Measurements from ENCODE around the gene VAV3.

Gene VAV3

DNA sequence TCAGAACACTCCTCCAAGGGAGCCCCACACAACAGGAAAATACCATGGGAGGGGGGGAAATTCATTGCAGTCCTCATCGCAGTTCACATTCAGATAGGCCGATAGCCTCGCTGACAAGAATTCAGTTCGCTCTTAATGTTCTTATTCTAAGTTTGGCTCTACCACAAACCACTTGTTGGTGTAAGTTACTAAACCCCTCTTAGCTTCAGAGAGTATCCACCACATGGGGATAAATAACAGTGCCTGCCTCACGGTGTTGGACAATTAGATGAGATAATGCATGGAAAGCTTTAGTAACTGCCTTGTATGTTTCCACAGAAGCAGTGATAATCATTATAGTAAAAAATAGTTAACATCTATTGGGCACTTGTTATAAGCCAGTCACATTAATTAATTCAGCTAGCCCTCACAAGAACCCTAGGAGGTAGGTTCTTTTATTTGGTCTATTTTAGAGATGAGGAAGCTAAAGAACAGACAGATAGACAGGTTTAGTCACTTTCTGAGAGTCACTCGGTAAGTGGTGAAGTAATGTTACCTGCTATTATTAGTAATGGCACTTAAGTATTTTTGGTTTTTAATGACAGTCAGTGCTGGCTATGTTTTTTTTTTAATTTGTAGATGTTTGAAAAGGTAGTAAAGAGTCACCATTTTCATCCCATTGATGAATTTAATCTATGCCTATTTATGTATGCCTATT is 10.1 kb downstream of the VAV3 start:
- H3K27me3 ChIP-seq (ENCODE audit: insufficient read depth, poor library complexity, severe bottlenecking), result no peaks in the 10 kb centered on the region
- no peak overlapping the region for H3K27ac ChIP-seq (replicated peaks)
- TF ChIP-seq, protein P1, sequence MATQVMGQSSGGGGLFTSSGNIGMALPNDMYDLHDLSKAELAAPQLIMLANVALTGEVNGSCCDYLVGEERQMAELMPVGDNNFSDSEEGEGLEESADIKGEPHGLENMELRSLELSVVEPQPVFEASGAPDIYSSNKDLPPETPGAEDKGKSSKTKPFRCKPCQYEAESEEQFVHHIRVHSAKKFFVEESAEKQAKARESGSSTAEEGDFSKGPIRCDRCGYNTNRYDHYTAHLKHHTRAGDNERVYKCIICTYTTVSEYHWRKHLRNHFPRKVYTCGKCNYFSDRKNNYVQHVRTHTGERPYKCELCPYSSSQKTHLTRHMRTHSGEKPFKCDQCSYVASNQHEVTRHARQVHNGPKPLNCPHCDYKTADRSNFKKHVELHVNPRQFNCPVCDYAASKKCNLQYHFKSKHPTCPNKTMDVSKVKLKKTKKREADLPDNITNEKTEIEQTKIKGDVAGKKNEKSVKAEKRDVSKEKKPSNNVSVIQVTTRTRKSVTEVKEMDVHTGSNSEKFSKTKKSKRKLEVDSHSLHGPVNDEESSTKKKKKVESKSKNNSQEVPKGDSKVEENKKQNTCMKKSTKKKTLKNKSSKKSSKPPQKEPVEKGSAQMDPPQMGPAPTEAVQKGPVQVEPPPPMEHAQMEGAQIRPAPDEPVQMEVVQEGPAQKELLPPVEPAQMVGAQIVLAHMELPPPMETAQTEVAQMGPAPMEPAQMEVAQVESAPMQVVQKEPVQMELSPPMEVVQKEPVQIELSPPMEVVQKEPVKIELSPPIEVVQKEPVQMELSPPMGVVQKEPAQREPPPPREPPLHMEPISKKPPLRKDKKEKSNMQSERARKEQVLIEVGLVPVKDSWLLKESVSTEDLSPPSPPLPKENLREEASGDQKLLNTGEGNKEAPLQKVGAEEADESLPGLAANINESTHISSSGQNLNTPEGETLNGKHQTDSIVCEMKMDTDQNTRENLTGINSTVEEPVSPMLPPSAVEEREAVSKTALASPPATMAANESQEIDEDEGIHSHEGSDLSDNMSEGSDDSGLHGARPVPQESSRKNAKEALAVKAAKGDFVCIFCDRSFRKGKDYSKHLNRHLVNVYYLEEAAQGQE (IDR thresholded peaks at IDR 0.05; ENCODE audit: insufficient replicate concordance, low read depth), result no peak
- DNase-seq (ENCODE audit: low read depth in 1 of 2, low spot score in 1 of 2), result no peak
- no peak overlapping the region for H3K4me3 ChIP-seq (replicated peaks; ENCODE audit: insufficient read depth, low read length)

DNA sequence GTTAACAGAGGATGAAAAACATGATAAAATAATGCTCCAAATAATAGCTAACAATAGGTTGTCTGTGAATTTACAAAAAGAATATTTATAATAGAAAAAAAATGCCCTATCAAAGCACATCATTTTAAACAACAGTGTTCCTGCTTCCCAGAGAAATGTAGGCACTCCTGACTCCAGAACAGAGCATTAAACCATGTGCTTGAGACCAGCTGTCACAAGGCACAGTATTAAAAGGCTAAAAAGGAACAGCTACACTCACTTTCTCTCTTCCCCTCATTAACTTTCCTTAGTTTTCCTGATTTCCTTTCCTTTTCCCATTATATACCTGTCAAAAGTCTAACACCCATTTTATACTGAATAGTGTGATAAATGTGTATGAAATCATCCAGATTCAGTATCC is 10.9 kb downstream of the VAV3 start:
- Histone ChIP-seq H3K27me3 (ENCODE audit: insufficient read depth, poor library complexity, severe bottlenecking) (no peaks in the 10 kb centered on the region), H3K27ac (replicated peaks) (no peak overlapping the region; the same call in 1 of the 2 replicates), H3K4me3 (replicated peaks; ENCODE audit: insufficient read depth, low read length) (no peak overlapping the region)
- no peak for DNase-seq (ENCODE audit: low read depth in 1 of 2, low spot score in 1 of 2)
- TF ChIP-seq POLR2AphosphoS5 (IDR thresholded peaks at IDR 0.05; ENCODE audit: low read depth), result no peak
- TF ChIP-seq GABPA (IDR thresholded peaks at IDR 0.05; ENCODE audit: low read depth), result no peak
- TF ChIP-seq, protein P1 (IDR thresholded peaks at IDR 0.05; ENCODE audit: insufficient replicate concordance, low read depth), result no peak
- no peak for TF ChIP-seq SPI1 (IDR thresholded peaks at IDR 0.05; ENCODE audit: borderline replicate concordance, low read depth)
- TF ChIP-seq, protein P2, sequence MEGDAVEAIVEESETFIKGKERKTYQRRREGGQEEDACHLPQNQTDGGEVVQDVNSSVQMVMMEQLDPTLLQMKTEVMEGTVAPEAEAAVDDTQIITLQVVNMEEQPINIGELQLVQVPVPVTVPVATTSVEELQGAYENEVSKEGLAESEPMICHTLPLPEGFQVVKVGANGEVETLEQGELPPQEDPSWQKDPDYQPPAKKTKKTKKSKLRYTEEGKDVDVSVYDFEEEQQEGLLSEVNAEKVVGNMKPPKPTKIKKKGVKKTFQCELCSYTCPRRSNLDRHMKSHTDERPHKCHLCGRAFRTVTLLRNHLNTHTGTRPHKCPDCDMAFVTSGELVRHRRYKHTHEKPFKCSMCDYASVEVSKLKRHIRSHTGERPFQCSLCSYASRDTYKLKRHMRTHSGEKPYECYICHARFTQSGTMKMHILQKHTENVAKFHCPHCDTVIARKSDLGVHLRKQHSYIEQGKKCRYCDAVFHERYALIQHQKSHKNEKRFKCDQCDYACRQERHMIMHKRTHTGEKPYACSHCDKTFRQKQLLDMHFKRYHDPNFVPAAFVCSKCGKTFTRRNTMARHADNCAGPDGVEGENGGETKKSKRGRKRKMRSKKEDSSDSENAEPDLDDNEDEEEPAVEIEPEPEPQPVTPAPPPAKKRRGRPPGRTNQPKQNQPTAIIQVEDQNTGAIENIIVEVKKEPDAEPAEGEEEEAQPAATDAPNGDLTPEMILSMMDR (IDR thresholded peaks at IDR 0.05; ENCODE audit: insufficient read depth, low read length), result no peak

DNA sequence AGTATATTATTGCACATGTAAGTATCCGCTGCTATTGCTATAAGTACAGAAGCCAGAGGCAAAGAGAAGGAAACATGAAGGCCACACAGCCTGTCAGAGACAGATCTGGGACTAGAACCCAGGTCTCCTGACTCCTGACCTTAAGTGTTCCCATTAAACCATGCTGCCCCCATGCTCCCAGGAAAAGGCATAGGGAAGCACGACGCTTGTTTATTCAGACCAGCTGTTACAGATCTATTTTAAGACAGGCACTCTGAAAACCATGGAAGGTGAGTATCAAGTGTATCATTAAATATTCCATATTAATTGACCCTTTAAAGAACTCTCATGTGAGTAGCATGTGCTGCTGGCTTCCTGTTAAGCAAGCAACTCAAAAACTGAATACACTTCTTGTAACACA is 11.4 kb downstream of the VAV3 start:
- Histone ChIP-seq H3K27me3 (ENCODE audit: insufficient read depth, poor library complexity, severe bottlenecking) (no peaks in the 10 kb centered on the region), H3K27ac (replicated peaks) (peak overlapping the region; percentile 37), H3K4me3 (replicated peaks; ENCODE audit: insufficient read depth, low read length) (no peak overlapping the region)
- no peak for DNase-seq (ENCODE audit: low read depth in 1 of 2, low spot score in 1 of 2)
- TF ChIP-seq GABPA (IDR thresholded peaks at IDR 0.05; ENCODE audit: low read depth) (no peak), POLR2AphosphoS5 (IDR thresholded peaks at IDR 0.05; ENCODE audit: low read depth) (no peak), SPI1 (IDR thresholded peaks at IDR 0.05; ENCODE audit: borderline replicate concordance, low read depth) (no peak)
- TF ChIP-seq, protein P1 (IDR thresholded peaks at IDR 0.05; ENCODE audit: insufficient replicate concordance, low read depth), result no peak
- TF ChIP-seq, protein P2 (IDR thresholded peaks at IDR 0.05; ENCODE audit: insufficient read depth, low read length), result no peak
